HCT116 (cell line): ENCODE results near the gene SCN4A. TPM values are rescaled to one million over a fixed set of nuclear protein-coding genes. Genes with fewer than 3 reads are reported as not detected.

ENCODE experiments used
- ATAC-seq: fragments of 200-7000 bp; cut with Tn5 transposase; 2 replicates; pipeline ENCODE4 v1.9.1; 2020; ENCODE audit warnings: mild to moderate bottlenecking, moderate library complexity
- BruUV-seq: library from RNA; stranded (reverse); fragments of 400-500 nt; replicated peaks from 2 replicates; lab custom pipeline; 2021; lab: Mats Ljungman, UMichigan
- CTCF ChIA-PET: fragments of 300-600 bp; sonication (Branson Sonifier 250); formaldehyde crosslinking; loops from one replicate; lab custom pipeline; 2021; ENCODE audit warnings: antibody characterized with exemption; lab: Charles Lee
- POLR2A ChIA-PET: fragments of 300-600, 350-600 bp; sonication (Branson Sonifier 250); formaldehyde crosslinking; loops from one replicate; lab custom pipeline; 2021; ENCODE audit warnings: antibody characterized with exemption; lab: Charles Lee
- RAD21 ChIA-PET, 2 experiments: fragments of 300-600 bp; sonication (Branson Sonifier 250); formaldehyde crosslinking; loops; one replicate each; lab custom pipeline; 2023; ENCODE audit warnings: low total read pairs in 2 of 2; ENCODE audit not compliant: uncharacterized antibody in 2 of 2, unreplicated experiment in 2 of 2, low non-redundant PET in 1 of 2; lab: Charles Lee
- DNase-seq: peaks from one replicate; pipeline ENCODE4 v3.0.0-alpha.2; 2010; ENCODE audit warnings: low read depth, low spot score
- H2AFZ ChIP-seq: fragments of 200-600 bp; shearing (Covaris generic), sonication (generic); 2 replicates; pipeline ENCODE4 v1.6.1; 2017; ENCODE audit warnings: low read depth, mixed run types, mixed read lengths, antibody characterized with exemption, low read length; ENCODE audit not compliant: poor library complexity, severe bottlenecking
- H3K27ac ChIP-seq: 2 replicates; pipeline ENCODE4 v1.5.1; 2012; ENCODE audit warnings: low read depth, low read length
- H3K27me3 ChIP-seq: fragments of 200-600 bp; sonication (generic); 2 replicates; pipeline ENCODE4 v1.6.1; 2016; ENCODE audit warnings: mixed run types, low read length, mixed read lengths; ENCODE audit not compliant: insufficient read depth
- H3K36me3 ChIP-seq, 2 experiments: fragments of 200-500 bp in 1 of 2; fragments of 200-600 bp in 1 of 2; sonication (Bioruptor generic) in 1 of 2; sonication (generic) in 1 of 2; 2 replicates each; pipeline versions ENCODE4 v1.5.1 to v1.6.1; 2014 to 2016; ENCODE audit warnings: low read length in 2 of 2, inconsistent platforms in 1 of 2, mixed read lengths in 1 of 2, mixed run types in 1 of 2; ENCODE audit not compliant: insufficient read depth in 2 of 2, control insufficient read depth in 1 of 2
- H3K4me1 ChIP-seq, 2 experiments: fragments of 200-600 bp in 1 of 2; sonication (generic) in 1 of 2; 2 replicates each; pipeline versions ENCODE4 v1.5.1 to v1.6.1; 2012 to 2017; ENCODE audit warnings: low read length in 2 of 2, inconsistent platforms in 1 of 2, mild to moderate bottlenecking in 1 of 2, mixed read lengths in 1 of 2, mixed run types in 1 of 2, moderate library complexity in 1 of 2; ENCODE audit not compliant: insufficient read depth in 2 of 2, control insufficient read depth in 1 of 2
- H3K4me2 ChIP-seq: fragments of 200-600 bp; sonication (generic); 2 replicates; pipeline ENCODE4 v1.6.1; 2017; ENCODE audit warnings: mixed run types, low read length, mixed read lengths
- H3K4me3 ChIP-seq, 2 experiments: fragments of 200-600 bp in 1 of 2; sonication (generic) in 1 of 2; replicated peaks in 1 of 2; 2 replicates each; pipeline ENCODE4 v1.5.1; 2011 to 2016; ENCODE audit warnings: low read length in 2 of 2, control low read depth in 1 of 2, low read depth in 1 of 2, mild to moderate bottlenecking in 1 of 2, mixed read lengths in 1 of 2, mixed run types in 1 of 2
- H3K79me2 ChIP-seq: fragments of 200-600 bp; sonication (generic); 2 replicates; pipeline ENCODE4 v1.6.1; 2017; ENCODE audit warnings: mild to moderate bottlenecking, mixed run types, low read length, moderate library complexity, mixed read lengths; ENCODE audit not compliant: insufficient read depth
- H3K9ac ChIP-seq: fragments of 200-600 bp; sonication (generic); 2 replicates; pipeline ENCODE4 v1.6.1; 2016; ENCODE audit warnings: low read length, mixed read lengths
- H3K9me2 ChIP-seq: fragments of 200-600 bp; sonication (generic), shearing (Covaris generic); 2 replicates; pipeline ENCODE4 v1.6.1; 2017; ENCODE audit warnings: mixed run types, mild to moderate bottlenecking, moderate library complexity; ENCODE audit not compliant: insufficient read depth
- H3K9me3 ChIP-seq, 2 experiments: fragments of 200-500 bp in 1 of 2; fragments of 200-600 bp in 1 of 2; sonication (Bioruptor generic) in 1 of 2; sonication (generic) in 1 of 2; 2 replicates each; pipeline ENCODE4 v1.6.1; 2014 to 2017; ENCODE audit warnings: low read length in 2 of 2, mixed read lengths in 2 of 2, inconsistent platforms in 1 of 2, low read depth in 1 of 2, mild to moderate bottlenecking in 1 of 2, mixed run types in 1 of 2, moderate library complexity in 1 of 2; ENCODE audit not compliant: control insufficient read depth in 1 of 2, insufficient read depth in 1 of 2
- H4K20me1 ChIP-seq: fragments of 200-600 bp; sonication (generic), shearing (Covaris generic); 2 replicates; pipeline ENCODE4 v1.6.1; 2017; ENCODE audit warnings: mixed run types, mild to moderate bottlenecking, moderate library complexity; ENCODE audit not compliant: insufficient read depth
- CBX3 ChIP-seq: IDR thresholded peaks from 2 replicates; pipeline ENCODE4 v1.6.1; 2012; ENCODE audit warnings: low read depth
- CEBPB ChIP-seq: IDR thresholded peaks from 2 replicates; pipeline ENCODE4 v1.6.1; 2012; ENCODE audit warnings: low read depth
- JUND ChIP-seq: IDR thresholded peaks from 2 replicates; pipeline ENCODE4 v1.6.1; 2012
- SIN3A ChIP-seq: IDR thresholded peaks from 2 replicates; pipeline ENCODE4 v1.6.1; 2012; ENCODE audit warnings: low read depth
- SP1 ChIP-seq: IDR thresholded peaks from 2 replicates; pipeline ENCODE4 v1.6.1; 2012; ENCODE audit warnings: low read depth
- YY1 ChIP-seq: IDR thresholded peaks from 2 replicates; pipeline ENCODE4 v1.6.1; 2011; ENCODE audit warnings: low read length, low read depth, moderate library complexity, mild to moderate bottlenecking; ENCODE audit not compliant: insufficient replicate concordance; ENCODE audit errors: extremely low read depth
- intact Hi-C: fragments of 100-400 bp; cut with micrococcal nuclease; formaldehyde crosslinking; loops from 2 replicates; pipeline ENCODE4 v1.10.0; 2022
- total RNA-seq: library from RNA; stranded (reverse); gene quantifications from one replicate; pipeline ENCODE4 v1.2.1, GENCODE V29; 2021; ENCODE audit not compliant: unreplicated experiment
- TF ChIP-seq, protein P1 (sequence below): IDR thresholded peaks from 2 replicates; pipeline ENCODE4 v1.6.1; 2011; ENCODE audit warnings: mild to moderate bottlenecking, low read length, moderate library complexity; ENCODE audit not compliant: insufficient replicate concordance; ENCODE audit errors: extremely low read depth
- TF ChIP-seq, protein P2 (sequence below): IDR thresholded peaks from 2 replicates; pipeline ENCODE4 v1.6.1; 2012
- TF ChIP-seq, protein P3 (sequence below): IDR thresholded peaks from 2 replicates; pipeline ENCODE4 v1.6.1; 2012
- TF ChIP-seq, protein P4 (sequence below): IDR thresholded peaks from 2 replicates; pipeline ENCODE4 v1.6.1; 2012; ENCODE audit warnings: low read depth

SCN4A gene
- total RNA-seq, 1 experiment from 2014 or later: 2.7 TPM

DNA sequence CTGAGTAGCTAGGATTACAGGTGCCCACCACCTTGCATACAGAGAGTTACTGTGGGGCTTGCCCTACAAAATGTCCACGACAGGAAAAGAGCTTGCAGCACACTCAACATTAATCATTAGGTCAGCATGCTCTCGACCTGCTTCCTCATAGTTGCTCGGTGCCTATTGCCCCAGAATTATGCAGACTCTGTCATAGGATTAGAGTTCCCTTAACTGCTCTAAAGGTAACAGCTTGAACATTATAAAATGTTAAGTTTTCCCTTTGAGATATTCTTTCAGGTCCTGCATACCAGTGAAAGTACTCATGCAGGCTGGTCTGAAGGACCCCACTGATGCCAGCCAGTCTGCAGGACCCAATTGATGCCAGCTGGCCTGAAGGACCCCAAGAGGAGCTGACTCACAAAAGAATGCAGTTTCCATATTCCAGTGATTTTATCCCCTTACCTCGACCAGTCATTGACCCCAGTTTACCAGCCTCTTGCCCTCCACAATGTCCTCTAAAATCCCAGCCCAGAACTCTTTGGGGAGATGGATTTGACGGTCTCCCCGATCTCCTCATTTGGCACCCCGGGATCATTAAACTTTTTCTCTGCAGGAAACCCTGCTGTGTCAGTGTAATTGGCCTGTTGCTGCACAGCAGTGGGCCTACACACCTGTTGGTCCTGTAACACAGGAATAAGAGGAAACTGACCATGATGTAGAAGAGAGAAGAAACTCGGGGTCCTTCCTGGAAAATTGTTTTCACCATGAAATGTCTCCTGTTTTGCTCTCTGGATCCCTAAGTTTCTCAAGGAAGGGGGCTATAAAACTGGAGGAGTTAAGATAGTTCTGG is 37.1 kb upstream of the SCN4A start:
- ChIA-PET POLR2A (no interaction called here), RAD21 (no interaction called here), CTCF (interaction anchor here (1.3 to 1.4 kb wide), 2 partner anchors 16 to 124 kb away, joined by 3 to 6 read pairs; no protein-coding TSS in a partner anchor)
- H3K9me3 ChIP-seq: no peaks in the 10 kb centered on the region
- H2AFZ ChIP-seq: no peak overlapping the region
- ATAC-seq: no peak
- H3K9me2 ChIP-seq: no peaks in the 10 kb centered on the region
- no peaks in the 10 kb centered on the region for H3K79me2 ChIP-seq
- no peak for DNase-seq
- no peaks in the 10 kb centered on the region for H3K27me3 ChIP-seq
- intact Hi-C loops: loop anchor here (10.0 kb wide), 1 partner anchor 615 kb away; no protein-coding TSS in a partner anchor
- no peaks in the 10 kb centered on the region for H3K36me3 ChIP-seq
- H4K20me1 ChIP-seq: no peaks in the 10 kb centered on the region
- no peak overlapping the region for H3K4me3 ChIP-seq
- no peak overlapping the region for H3K9ac ChIP-seq
- no peak overlapping the region for H3K27ac ChIP-seq
- TF ChIP-seq YY1 (no peak), CBX3 (peak; percentile 38; the same call in 1 of the 2 replicates)
- H3K4me1 ChIP-seq: peaks cover 14 to 41% of the 10 kb centered on the region in 2 experiments
- BruUV-seq: no TSS peak
- H3K4me2 ChIP-seq: no peak overlapping the region; the same call in 1 of the 2 replicates

DNA sequence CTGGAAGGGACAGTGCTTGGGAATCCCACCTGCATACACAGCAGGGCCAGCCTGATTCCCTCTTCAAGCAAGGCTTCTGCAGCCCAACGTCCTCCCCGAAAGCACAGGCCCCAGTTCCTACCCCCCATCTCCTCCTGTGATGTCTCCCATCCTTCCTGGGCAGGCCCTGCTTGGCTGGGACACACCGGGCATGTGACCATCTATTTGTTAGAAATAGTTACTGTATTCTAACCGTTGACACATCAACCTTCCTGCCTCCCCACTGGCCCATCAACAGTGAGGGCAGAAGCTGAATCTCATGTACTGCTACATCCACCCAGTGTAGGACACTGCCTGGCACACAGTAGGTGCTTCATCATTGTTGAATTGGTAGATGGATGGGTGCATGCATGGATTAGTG is 36.1 kb upstream of the SCN4A start:
- ChIA-PET CTCF (interaction anchor here (1.3 kb wide), 1 partner anchor 17 kb away, joined by 6 read pairs; no protein-coding TSS in a partner anchor), POLR2A (no interaction called here), RAD21 (no interaction called here)
- H4K20me1 ChIP-seq: no peaks in the 10 kb centered on the region
- no peaks in the 10 kb centered on the region for H3K79me2 ChIP-seq
- no peaks in the 10 kb centered on the region for H3K27me3 ChIP-seq
- H3K9me3 ChIP-seq: no peaks in the 10 kb centered on the region
- H3K4me3 ChIP-seq: no peak overlapping the region
- TF ChIP-seq CBX3: no peak
- TF ChIP-seq, protein P1, sequence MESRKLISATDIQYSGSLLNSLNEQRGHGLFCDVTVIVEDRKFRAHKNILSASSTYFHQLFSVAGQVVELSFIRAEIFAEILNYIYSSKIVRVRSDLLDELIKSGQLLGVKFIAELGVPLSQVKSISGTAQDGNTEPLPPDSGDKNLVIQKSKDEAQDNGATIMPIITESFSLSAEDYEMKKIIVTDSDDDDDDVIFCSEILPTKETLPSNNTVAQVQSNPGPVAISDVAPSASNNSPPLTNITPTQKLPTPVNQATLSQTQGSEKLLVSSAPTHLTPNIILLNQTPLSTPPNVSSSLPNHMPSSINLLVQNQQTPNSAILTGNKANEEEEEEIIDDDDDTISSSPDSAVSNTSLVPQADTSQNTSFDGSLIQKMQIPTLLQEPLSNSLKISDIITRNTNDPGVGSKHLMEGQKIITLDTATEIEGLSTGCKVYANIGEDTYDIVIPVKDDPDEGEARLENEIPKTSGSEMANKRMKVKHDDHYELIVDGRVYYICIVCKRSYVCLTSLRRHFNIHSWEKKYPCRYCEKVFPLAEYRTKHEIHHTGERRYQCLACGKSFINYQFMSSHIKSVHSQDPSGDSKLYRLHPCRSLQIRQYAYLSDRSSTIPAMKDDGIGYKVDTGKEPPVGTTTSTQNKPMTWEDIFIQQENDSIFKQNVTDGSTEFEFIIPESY: no peak
- TF ChIP-seq, protein P2, sequence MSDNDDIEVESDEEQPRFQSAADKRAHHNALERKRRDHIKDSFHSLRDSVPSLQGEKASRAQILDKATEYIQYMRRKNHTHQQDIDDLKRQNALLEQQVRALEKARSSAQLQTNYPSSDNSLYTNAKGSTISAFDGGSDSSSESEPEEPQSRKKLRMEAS: no peak
- no peak for TF ChIP-seq SIN3A
- TF ChIP-seq, protein P3, sequence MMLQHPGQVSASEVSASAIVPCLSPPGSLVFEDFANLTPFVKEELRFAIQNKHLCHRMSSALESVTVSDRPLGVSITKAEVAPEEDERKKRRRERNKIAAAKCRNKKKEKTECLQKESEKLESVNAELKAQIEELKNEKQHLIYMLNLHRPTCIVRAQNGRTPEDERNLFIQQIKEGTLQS: no peak
- TF ChIP-seq, protein P4, sequence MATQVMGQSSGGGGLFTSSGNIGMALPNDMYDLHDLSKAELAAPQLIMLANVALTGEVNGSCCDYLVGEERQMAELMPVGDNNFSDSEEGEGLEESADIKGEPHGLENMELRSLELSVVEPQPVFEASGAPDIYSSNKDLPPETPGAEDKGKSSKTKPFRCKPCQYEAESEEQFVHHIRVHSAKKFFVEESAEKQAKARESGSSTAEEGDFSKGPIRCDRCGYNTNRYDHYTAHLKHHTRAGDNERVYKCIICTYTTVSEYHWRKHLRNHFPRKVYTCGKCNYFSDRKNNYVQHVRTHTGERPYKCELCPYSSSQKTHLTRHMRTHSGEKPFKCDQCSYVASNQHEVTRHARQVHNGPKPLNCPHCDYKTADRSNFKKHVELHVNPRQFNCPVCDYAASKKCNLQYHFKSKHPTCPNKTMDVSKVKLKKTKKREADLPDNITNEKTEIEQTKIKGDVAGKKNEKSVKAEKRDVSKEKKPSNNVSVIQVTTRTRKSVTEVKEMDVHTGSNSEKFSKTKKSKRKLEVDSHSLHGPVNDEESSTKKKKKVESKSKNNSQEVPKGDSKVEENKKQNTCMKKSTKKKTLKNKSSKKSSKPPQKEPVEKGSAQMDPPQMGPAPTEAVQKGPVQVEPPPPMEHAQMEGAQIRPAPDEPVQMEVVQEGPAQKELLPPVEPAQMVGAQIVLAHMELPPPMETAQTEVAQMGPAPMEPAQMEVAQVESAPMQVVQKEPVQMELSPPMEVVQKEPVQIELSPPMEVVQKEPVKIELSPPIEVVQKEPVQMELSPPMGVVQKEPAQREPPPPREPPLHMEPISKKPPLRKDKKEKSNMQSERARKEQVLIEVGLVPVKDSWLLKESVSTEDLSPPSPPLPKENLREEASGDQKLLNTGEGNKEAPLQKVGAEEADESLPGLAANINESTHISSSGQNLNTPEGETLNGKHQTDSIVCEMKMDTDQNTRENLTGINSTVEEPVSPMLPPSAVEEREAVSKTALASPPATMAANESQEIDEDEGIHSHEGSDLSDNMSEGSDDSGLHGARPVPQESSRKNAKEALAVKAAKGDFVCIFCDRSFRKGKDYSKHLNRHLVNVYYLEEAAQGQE: no peak
- TF ChIP-seq YY1: no peak
- no peak for TF ChIP-seq JUND
- TF ChIP-seq CEBPB: no peak
- TF ChIP-seq SP1: no peak
- peaks cover 14 to 41% of the 10 kb centered on the region in 2 experiments for H3K4me1 ChIP-seq
- intact Hi-C loops: no loop called here
- DNase-seq: no peak
- no peaks in the 10 kb centered on the region for H3K9me2 ChIP-seq
- no TSS peak for BruUV-seq
- ATAC-seq: no peak
- no peak overlapping the region for H3K4me2 ChIP-seq
- no peak overlapping the region for H3K27ac ChIP-seq
- H2AFZ ChIP-seq: no peak overlapping the region
- no peaks in the 10 kb centered on the region for H3K36me3 ChIP-seq
- H3K9ac ChIP-seq: no peak overlapping the region
